HepG2 (cell line): ENCODE measurements around the gene LGALS8. TPM values are rescaled to one million over a fixed set of nuclear protein-coding genes. Genes with fewer than 3 reads are reported as not detected.

Source experiments
- ATAC-seq: fragments of 200-7000 bp; cut with Tn5 transposase; 3 replicates; pipeline ENCODE4 v1.9.1; 2020; ENCODE audit warnings: mild to moderate bottlenecking, moderate library complexity
- BruUV-seq: library from RNA; stranded (reverse); fragments of 400-500 nt; replicated peaks from 2 replicates; lab custom pipeline; 2021; lab: Mats Ljungman, UMichigan
- CTCF ChIA-PET: fragments of 300-600 bp; formaldehyde crosslinking; extraction: SDS; loops from one replicate; lab custom pipeline; 2021; ENCODE audit warnings: low total read pairs, inconsistent platforms, low intra/inter-chr PET ratio; lab: Yijun Ruan, JAX
- POLR2A ChIA-PET: fragments of 350-600 bp; sonication (Branson Sonifier 250); formaldehyde crosslinking; loops from one replicate; lab custom pipeline; 2020; ENCODE audit warnings: antibody characterized with exemption, inconsistent platforms; lab: Yijun Ruan, JAX
- DNase-seq: peaks from one replicate; pipeline ENCODE4 v3.0.0-alpha.2; 2015; ENCODE audit warnings: low spot score
- FAIRE-seq: peaks from 3 replicates; lab custom pipeline; 2011; peaks lifted over from hg19 to GRCh38; lab: Jason Lieb, UNC
- H2AFZ ChIP-seq: one replicate; pipeline ENCODE4 v1.6.1; 2011; ENCODE audit warnings: low read length, inconsistent platforms
- H3K27ac ChIP-seq: fragments of 300-600 bp; 3 replicates; pipeline ENCODE4 v1.8.0; 2011; ENCODE audit warnings: mixed run types, mild to moderate bottlenecking, mixed read lengths, low read length, inconsistent platforms; ENCODE audit not compliant: insufficient read depth; ENCODE audit errors: extremely low read length
- H3K27me3 ChIP-seq, 2 experiments: fragments of 200-600 bp in 1 of 2; 2 replicates in 1 of 2; 3 replicates in 1 of 2; pipeline versions ENCODE4 v1.6.0 to v1.8.0; 2011; ENCODE audit warnings: low read length in 2 of 2, mild to moderate bottlenecking in 2 of 2, moderate library complexity in 2 of 2, inconsistent platforms in 1 of 2; ENCODE audit not compliant: insufficient read depth in 2 of 2, control insufficient read depth in 1 of 2
- H3K36me3 ChIP-seq, 2 experiments: fragments of 200-600 bp in 1 of 2; replicated peaks in 1 of 2; 2 replicates in 1 of 2; 3 replicates in 1 of 2; pipeline versions ENCODE4 v1.5.1 to v1.8.0; 2011; ENCODE audit warnings: low read length in 2 of 2, inconsistent platforms in 1 of 2; ENCODE audit not compliant: insufficient read depth in 2 of 2, control insufficient read depth in 1 of 2
- H3K4me1 ChIP-seq: 2 replicates; pipeline ENCODE4 v1.5.1; 2012; ENCODE audit warnings: low read length, inconsistent platforms; ENCODE audit not compliant: insufficient read depth
- H3K4me2 ChIP-seq: 2 replicates; pipeline ENCODE4 v1.6.0; 2011; ENCODE audit warnings: low read depth, low read length, inconsistent platforms
- H3K4me3 ChIP-seq, 3 experiments: fragments of 200-600 bp in 1 of 3; sonication (generic), shearing (Covaris generic) in 1 of 3; replicated peaks in 1 of 3; 2 replicates each; pipeline ENCODE4 v1.5.1; 2011 to 2016; ENCODE audit warnings: low read length in 3 of 3, inconsistent platforms in 2 of 3, low read depth in 2 of 3, mild to moderate bottlenecking in 2 of 3, control low read depth in 1 of 3, mixed read lengths in 1 of 3; ENCODE audit not compliant: insufficient read depth in 1 of 3
- H3K79me2 ChIP-seq: one replicate; pipeline ENCODE4 v1.6.1; 2011; ENCODE audit warnings: low read length, inconsistent platforms; ENCODE audit not compliant: insufficient read depth
- H3K9ac ChIP-seq: 2 replicates; pipeline ENCODE4 v1.6.0; 2011; ENCODE audit warnings: mild to moderate bottlenecking, low read depth, low read length, inconsistent platforms; ENCODE audit not compliant: insufficient read depth
- H3K9me3 ChIP-seq: 2 replicates; pipeline ENCODE4 v1.5.1; 2012; ENCODE audit warnings: mild to moderate bottlenecking, low read length
- H4K20me1 ChIP-seq: 2 replicates; pipeline ENCODE4 v1.6.0; 2011; ENCODE audit warnings: inconsistent platforms, mild to moderate bottlenecking, low read length, moderate library complexity; ENCODE audit not compliant: insufficient read depth
- ELF3 ChIP-seq: IDR thresholded peaks from 2 replicates; pipeline ENCODE4 v1.6.1; 2016; ENCODE audit warnings: missing genetic modification reagents, missing compliant biosample characterization
- NR2F1 ChIP-seq, 2 experiments: fragments of 450-650 bp in 1 of 2; formaldehyde crosslinking in 1 of 2; IDR thresholded peaks; 2 replicates each; pipeline versions ENCODE4 v1.5.0 to v1.6.1; 2016 to 2020; ENCODE audit warnings: mild to moderate bottlenecking in 1 of 2, missing compliant biosample characterization in 1 of 2, missing genetic modification reagents in 1 of 2, moderate library complexity in 1 of 2
- NR2F2 ChIP-seq: IDR thresholded peaks from 2 replicates; pipeline ENCODE4 v1.6.1; 2012; ENCODE audit warnings: low read depth, inconsistent platforms, borderline replicate concordance
- RBM39 ChIP-seq: fragments of 200-400 bp; formaldehyde crosslinking; IDR thresholded peaks from one replicate; pipeline ENCODE4 v1.6.1; 2018; ENCODE audit warnings: antibody characterized with exemption, mild to moderate bottlenecking, low read depth, low read length; ENCODE audit not compliant: poor library complexity, severe bottlenecking
- SMC3 ChIP-seq: IDR thresholded peaks from 2 replicates; pipeline ENCODE4 v1.6.1; 2011; ENCODE audit warnings: low read length, improper control_type of control experiment
- TAF1 ChIP-seq: sonication (generic); formaldehyde crosslinking; IDR thresholded peaks from 2 replicates; pipeline ENCODE4 v1.4.0; 2020; ENCODE audit warnings: missing genetic modification reagents
- TBL1XR1 ChIP-seq: fragments of 150-350 bp; IDR thresholded peaks from 2 replicates; pipeline ENCODE4 v1.6.1; 2014; ENCODE audit warnings: borderline replicate concordance, low read length; ENCODE audit not compliant: partially characterized antibody
- ZNF543 ChIP-seq: sonication (generic); formaldehyde crosslinking; IDR thresholded peaks from 2 replicates; pipeline ENCODE4 v1.4.0; 2020; ENCODE audit warnings: mild to moderate bottlenecking, missing genetic modification reagents
- ZNF558 ChIP-seq: sonication (generic); formaldehyde crosslinking; IDR thresholded peaks from 2 replicates; pipeline ENCODE4 v1.9.0; 2022; ENCODE audit warnings: mild to moderate bottlenecking, missing genetic modification reagents, borderline replicate concordance
- WGBS: methylation state at CpG from one replicate; pipeline ENCODE4 v1.1.6; 2017; ENCODE audit warnings: low lambda C conversion rate; 5-methylcytosine and 5-hydroxymethylcytosine counted together
- in situ Hi-C: cut with HindIII; loops from 2 replicates; pipeline ENCODE4 v1.10.0; 2017; ENCODE audit warnings: low pct_unique_long_range_greater_than_20kb; ENCODE audit not compliant: extremely low pct_ligation_motif_present
- intact Hi-C: fragments of 100-400 bp; cut with micrococcal nuclease; formaldehyde crosslinking; loops from one replicate; pipeline ENCODE4 v1.10.0; 2022; ENCODE audit not compliant: unreplicated experiment
- polyA plus RNA-seq, 8 experiments: library from polyadenylated mRNA; depleted of rRNA in 3 of 8; stranded (reverse) in 7 of 8; unstranded in 1 of 8; fragments of >200 nt; fragmentation: Illumina TruSeq in 4 of 8; extraction: Trizol in 4 of 8; gene quantifications; 2 replicates each; pipeline versions ENCODE4 v1.2.1 to v1.2.3, GENCODE V29; 2011 to 2016; ENCODE audit warnings: low read depth in 4 of 8, missing spikeins in 1 of 8, mixed read lengths in 1 of 8; ENCODE audit not compliant: insufficient read depth in 1 of 8
- total RNA-seq, 5 experiments: library from RNA; depleted of rRNA; stranded (reverse); fragments of >200 nt; fragmentation: Illumina TruSeq; extraction: Trizol; gene quantifications; 2 replicates each; pipeline ENCODE4 v1.2.3, GENCODE V29; 2016; ENCODE audit warnings: low read depth in 1 of 5
- TF ChIP-seq, protein P1 (sequence below): sonication (generic); formaldehyde crosslinking; IDR thresholded peaks from 2 replicates; pipeline ENCODE4 v1.5.0; 2020; ENCODE audit warnings: mild to moderate bottlenecking, missing genetic modification reagents, moderate library complexity
- TF ChIP-seq, protein P2 (sequence below): sonication (generic); formaldehyde crosslinking; IDR thresholded peaks from 2 replicates; pipeline ENCODE4 v1.4.0; 2020; ENCODE audit warnings: missing genetic modification reagents, borderline replicate concordance
- TF ChIP-seq, protein P3 (sequence below): sonication (generic); formaldehyde crosslinking; conservative IDR thresholded peaks from 2 replicates; pipeline ENCODE4 v1.8.1; 2023; ENCODE audit warnings: missing genetic modification reagents
- TF ChIP-seq, protein P4 (sequence below): sonication (generic); formaldehyde crosslinking; IDR thresholded peaks from 2 replicates; pipeline ENCODE4 v1.4.0; 2020; ENCODE audit warnings: missing genetic modification reagents

Gene LGALS8
- total and polyA plus RNA-seq, 2 of the 13 experiments (the other 11 are each of a cell fraction or from before 2014, with no cell fraction given), result 29.3 to 185 TPM

DNA sequence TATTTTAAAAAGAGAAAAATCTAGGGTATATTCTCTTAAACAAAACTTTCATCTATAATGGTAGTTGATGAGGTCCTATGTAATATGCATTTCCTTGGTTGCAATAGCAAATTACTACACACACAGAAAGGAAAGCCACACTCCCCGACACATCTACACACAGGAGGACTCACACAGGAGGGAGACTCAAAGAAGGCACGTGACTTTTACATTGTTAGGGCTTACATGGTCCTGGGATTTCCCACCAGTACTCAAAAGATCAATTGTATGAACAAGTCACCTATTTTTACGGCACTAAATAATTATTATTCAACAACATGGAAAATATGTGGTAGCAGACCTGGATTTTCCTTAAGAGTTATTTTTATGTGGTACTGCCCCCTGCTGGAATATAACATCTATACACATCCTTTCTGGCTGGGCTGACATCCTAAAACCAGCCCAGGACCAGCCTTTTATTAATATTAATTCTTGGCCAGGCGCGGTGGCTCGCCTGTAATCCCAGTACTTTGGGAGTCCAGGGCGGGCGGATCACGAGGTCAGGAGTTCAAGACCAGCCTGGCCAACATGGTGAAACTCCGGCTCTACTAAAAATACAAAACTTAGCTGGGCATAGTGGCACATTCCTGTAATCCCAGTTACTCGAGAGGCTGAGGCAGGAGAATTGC lies 33.9 kb upstream of the LGALS8 start (continued):
- TF ChIP-seq, protein P1, sequence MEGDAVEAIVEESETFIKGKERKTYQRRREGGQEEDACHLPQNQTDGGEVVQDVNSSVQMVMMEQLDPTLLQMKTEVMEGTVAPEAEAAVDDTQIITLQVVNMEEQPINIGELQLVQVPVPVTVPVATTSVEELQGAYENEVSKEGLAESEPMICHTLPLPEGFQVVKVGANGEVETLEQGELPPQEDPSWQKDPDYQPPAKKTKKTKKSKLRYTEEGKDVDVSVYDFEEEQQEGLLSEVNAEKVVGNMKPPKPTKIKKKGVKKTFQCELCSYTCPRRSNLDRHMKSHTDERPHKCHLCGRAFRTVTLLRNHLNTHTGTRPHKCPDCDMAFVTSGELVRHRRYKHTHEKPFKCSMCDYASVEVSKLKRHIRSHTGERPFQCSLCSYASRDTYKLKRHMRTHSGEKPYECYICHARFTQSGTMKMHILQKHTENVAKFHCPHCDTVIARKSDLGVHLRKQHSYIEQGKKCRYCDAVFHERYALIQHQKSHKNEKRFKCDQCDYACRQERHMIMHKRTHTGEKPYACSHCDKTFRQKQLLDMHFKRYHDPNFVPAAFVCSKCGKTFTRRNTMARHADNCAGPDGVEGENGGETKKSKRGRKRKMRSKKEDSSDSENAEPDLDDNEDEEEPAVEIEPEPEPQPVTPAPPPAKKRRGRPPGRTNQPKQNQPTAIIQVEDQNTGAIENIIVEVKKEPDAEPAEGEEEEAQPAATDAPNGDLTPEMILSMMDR (CRISPR knock-in tag), result peak; percentile 66
- TF ChIP-seq ZNF558 (CRISPR knock-in tag) (0 out of 2 replicates have a peak, but pooled peaks have one; percentile 35), ZNF543 (CRISPR knock-in tag) (no peak), NR2F2 (no peak), SMC3 (peak; percentile 61; the same call in 1 of the 2 replicates), RBM39 (no peak), TAF1 (peak; percentile 20; the same call in 1 of the 2 replicates)
- TF ChIP-seq, all 625 proteins: peak for 22

DNA sequence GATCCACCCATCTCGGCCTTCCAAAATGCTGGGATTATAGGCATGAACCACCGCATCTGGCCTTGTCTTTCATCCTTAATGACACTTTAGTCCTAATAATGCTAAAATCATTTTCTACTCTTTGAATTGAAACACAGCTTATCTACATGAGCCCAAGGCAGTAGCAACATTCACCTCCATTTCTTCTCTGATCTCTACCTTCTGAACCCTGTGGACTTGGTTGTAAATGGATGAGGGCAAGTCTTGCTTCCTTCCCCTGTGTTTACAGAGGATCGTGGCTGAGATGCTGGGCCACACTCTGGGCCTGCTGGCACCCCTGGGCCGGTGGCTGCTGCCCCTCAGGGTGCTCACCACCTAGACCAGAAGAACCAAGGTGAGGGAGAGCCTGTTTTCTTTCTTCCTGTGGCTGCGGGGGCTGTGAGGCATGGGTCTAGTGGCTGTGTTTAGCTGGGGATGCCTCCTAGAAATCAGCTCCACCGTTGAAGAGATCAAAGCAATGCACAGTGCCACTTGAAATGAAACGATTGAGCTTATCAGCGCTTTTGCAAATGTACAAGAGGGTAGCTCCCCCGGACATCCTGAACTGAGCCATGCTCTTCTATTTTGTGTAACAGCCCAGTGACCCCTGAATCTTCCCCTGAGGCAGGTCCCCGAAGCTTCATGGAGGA lies 32.2 kb upstream of the LGALS8 start:
- peak overlapping the region; percentile 89 for H3K27ac ChIP-seq
- no peaks in the 10 kb centered on the region for H3K9me3 ChIP-seq
- BruUV-seq, result TSS peak; percentile 73
- POLR2A ChIA-PET, result interaction anchor here (0.6 to 3.4 kb wide), 13 partner anchors 8 to 988 kb away, joined by 3 to 42 read pairs (median 4); partner anchors contain the start of genes B3GALNT2 and LGALS8
- ATAC-seq, result peak; percentile 24
- CTCF ChIA-PET, result interaction anchor here (2.0 kb wide), 1 partner anchor 382 kb away, joined by 17 read pairs; no protein-coding TSS in a partner anchor
- H3K27me3 ChIP-seq, result no peaks in the 10 kb centered on the region
- H4K20me1 ChIP-seq, result no peaks in the 10 kb centered on the region
- in situ Hi-C loops (loop anchor here (5.0 kb wide), 1 partner anchor 389 kb away; no protein-coding TSS in a partner anchor), intact Hi-C loops (loop anchor here (2.0 to 5.0 kb wide), 3 partner anchors 31 to 209 kb away; partner anchors contain the start of genes ERO1B and LGALS8)
- H3K4me1 ChIP-seq, result peaks cover 71% of the 10 kb centered on the region
- WGBS, result 17% methylated on average over 6 of the region's 10 CpGs
- peak; percentile 66 for DNase-seq
- peak; percentile 12 for FAIRE-seq
- H3K79me2 ChIP-seq, result no peaks in the 10 kb centered on the region
- H3K4me2 ChIP-seq, result peak overlapping the region; percentile 93
- H3K4me3 ChIP-seq, result peak overlapping the region; percentile 11 to 51 (median 43)
- no peak overlapping the region for H2AFZ ChIP-seq
- H3K9ac ChIP-seq, result peak overlapping the region; percentile 72
- H3K36me3 ChIP-seq, result no peaks in the 10 kb centered on the region
- TF ChIP-seq, protein P2, sequence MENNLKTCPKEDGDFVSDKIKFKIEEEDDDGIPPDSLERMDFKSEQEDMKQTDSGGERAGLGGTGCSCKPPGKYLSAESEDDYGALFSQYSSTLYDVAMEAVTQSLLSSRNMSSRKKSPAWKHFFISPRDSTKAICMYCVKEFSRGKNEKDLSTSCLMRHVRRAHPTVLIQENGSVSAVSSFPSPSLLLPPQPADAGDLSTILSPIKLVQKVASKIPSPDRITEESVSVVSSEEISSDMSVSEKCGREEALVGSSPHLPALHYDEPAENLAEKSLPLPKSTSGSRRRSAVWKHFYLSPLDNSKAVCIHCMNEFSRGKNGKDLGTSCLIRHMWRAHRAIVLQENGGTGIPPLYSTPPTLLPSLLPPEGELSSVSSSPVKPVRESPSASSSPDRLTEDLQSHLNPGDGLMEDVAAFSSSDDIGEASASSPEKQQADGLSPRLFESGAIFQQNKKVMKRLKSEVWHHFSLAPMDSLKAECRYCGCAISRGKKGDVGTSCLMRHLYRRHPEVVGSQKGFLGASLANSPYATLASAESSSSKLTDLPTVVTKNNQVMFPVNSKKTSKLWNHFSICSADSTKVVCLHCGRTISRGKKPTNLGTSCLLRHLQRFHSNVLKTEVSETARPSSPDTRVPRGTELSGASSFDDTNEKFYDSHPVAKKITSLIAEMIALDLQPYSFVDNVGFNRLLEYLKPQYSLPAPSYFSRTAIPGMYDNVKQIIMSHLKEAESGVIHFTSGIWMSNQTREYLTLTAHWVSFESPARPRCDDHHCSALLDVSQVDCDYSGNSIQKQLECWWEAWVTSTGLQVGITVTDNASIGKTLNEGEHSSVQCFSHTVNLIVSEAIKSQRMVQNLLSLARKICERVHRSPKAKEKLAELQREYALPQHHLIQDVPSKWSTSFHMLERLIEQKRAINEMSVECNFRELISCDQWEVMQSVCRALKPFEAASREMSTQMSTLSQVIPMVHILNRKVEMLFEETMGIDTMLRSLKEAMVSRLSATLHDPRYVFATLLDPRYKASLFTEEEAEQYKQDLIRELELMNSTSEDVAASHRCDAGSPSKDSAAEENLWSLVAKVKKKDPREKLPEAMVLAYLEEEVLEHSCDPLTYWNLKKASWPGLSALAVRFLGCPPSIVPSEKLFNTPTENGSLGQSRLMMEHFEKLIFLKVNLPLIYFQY (CRISPR knock-in tag), result no peak
- TF ChIP-seq TBL1XR1 (no peak), NR2F1 (CRISPR knock-in tag; IDR thresholded peaks at IDR 0.05) (no peak), ELF3 (CRISPR knock-in tag) (0 out of 2 replicates have a peak, but pooled peaks have one; percentile 9)
- TF ChIP-seq, protein P3, sequence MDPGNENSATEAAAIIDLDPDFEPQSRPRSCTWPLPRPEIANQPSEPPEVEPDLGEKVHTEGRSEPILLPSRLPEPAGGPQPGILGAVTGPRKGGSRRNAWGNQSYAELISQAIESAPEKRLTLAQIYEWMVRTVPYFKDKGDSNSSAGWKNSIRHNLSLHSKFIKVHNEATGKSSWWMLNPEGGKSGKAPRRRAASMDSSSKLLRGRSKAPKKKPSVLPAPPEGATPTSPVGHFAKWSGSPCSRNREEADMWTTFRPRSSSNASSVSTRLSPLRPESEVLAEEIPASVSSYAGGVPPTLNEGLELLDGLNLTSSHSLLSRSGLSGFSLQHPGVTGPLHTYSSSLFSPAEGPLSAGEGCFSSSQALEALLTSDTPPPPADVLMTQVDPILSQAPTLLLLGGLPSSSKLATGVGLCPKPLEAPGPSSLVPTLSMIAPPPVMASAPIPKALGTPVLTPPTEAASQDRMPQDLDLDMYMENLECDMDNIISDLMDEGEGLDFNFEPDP (CRISPR knock-in tag), result no peak
- TF ChIP-seq, protein P4, sequence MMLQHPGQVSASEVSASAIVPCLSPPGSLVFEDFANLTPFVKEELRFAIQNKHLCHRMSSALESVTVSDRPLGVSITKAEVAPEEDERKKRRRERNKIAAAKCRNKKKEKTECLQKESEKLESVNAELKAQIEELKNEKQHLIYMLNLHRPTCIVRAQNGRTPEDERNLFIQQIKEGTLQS (CRISPR knock-in tag), result no peak
